Measurements from ENCODE around the gene NES.

The NES gene

GRCh38 chr1:156676820-156677615 lies at the start of gene NES:
TSS of gene NES (minus strand) at chr1:156677407. CDS start at chr1:156677264, 143 bp downstream.
- Histone ChIP-seq H3K27me3 (ENCODE audit: insufficient read depth, low read length) (peaks cover 13% of the 10 kb centered on the region), H2AFZ (ENCODE audit: low read length) (no peak within 1 kb of the TSS), H3K9me3 (ENCODE audit: low read length) (no peaks in the 10 kb centered on the region), H4K20me1 (ENCODE audit: insufficient read depth, low read length) (no peaks in the 10 kb centered on the region), H3K4me2 (ENCODE audit: low read length) (no peak within 1 kb of the TSS), H3F3A (ENCODE audit: insufficient read depth, low read length) (no peaks in the 10 kb centered on the region), H3K9me2 (ENCODE audit: low read depth, low read length) (no peaks in the 10 kb centered on the region), H3K79me2 (ENCODE audit: insufficient read depth, low read length) (no peaks in the 10 kb centered on the region), H3K9ac (ENCODE audit: low read length) (no peak within 1 kb of the TSS), H3K27ac (ENCODE audit: low read depth, low read length, poor library complexity, severe bottlenecking) (no peak within 1 kb of the TSS), H3K4me1 (ENCODE audit: insufficient read depth, low read length, severe bottlenecking) (no peaks in the 10 kb centered on the region), H3K36me3 (ENCODE audit: insufficient read depth, low read length) (no peaks in the 10 kb centered on the region), H3K4me3 (ENCODE audit: low read depth, low read length, poor library complexity, severe bottlenecking) (no peak within 1 kb of the TSS)
- no peak for TF ChIP-seq EZH2 (IDR thresholded peaks at IDR 0.05; ENCODE audit: borderline replicate concordance, low read length)
- TF ChIP-seq, protein P1, sequence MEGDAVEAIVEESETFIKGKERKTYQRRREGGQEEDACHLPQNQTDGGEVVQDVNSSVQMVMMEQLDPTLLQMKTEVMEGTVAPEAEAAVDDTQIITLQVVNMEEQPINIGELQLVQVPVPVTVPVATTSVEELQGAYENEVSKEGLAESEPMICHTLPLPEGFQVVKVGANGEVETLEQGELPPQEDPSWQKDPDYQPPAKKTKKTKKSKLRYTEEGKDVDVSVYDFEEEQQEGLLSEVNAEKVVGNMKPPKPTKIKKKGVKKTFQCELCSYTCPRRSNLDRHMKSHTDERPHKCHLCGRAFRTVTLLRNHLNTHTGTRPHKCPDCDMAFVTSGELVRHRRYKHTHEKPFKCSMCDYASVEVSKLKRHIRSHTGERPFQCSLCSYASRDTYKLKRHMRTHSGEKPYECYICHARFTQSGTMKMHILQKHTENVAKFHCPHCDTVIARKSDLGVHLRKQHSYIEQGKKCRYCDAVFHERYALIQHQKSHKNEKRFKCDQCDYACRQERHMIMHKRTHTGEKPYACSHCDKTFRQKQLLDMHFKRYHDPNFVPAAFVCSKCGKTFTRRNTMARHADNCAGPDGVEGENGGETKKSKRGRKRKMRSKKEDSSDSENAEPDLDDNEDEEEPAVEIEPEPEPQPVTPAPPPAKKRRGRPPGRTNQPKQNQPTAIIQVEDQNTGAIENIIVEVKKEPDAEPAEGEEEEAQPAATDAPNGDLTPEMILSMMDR (IDR thresholded peaks at IDR 0.05; ENCODE audit: low read length) = no peak

DNA sequence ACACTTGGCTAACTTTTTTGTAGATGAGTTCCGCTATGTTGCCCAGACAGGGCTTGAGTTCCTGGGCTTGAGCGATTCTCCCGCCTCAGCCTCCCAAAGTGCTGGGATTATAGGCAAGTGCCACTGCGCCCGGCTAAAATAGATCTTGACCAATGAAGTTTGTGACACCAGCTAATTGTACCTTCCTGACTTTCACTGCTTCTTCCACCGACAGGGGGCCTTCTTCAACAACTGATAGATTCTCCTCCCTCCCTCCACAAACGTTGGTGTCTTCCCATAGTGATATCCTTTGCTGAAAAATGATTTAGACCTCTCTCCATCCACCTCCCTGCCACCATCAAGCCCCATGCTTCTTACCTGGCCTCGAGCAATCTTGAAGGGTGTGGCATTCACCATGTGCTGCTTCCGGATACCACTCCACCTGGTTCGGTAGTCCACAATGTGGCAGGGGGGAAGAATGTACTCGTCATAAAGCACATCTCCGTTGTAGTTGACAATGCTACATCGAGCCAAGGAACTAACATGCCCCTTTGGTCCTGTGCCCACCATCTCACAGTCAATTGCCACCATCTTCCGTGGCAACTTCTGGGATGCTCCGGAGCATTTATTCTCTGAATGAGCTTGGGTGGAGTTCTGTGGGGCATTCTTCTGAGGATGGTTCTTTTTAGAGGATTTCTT lies 49.5 kb upstream of the NES start:
- Histone ChIP-seq H3K79me2 (ENCODE audit: insufficient read depth, low read length) (peaks cover 45% of the 10 kb centered on the region), H3K27me3 (ENCODE audit: insufficient read depth, low read length) (no peaks in the 10 kb centered on the region), H3K27ac (ENCODE audit: low read depth, low read length, poor library complexity, severe bottlenecking) (peak overlapping the region; percentile 76), H3F3A (ENCODE audit: insufficient read depth, low read length) (no peaks in the 10 kb centered on the region; the same call in 1 of the 2 replicates), H3K4me3 (ENCODE audit: low read depth, low read length, poor library complexity, severe bottlenecking) (peak overlapping the region; percentile 100), H3K9ac (ENCODE audit: low read length) (peak overlapping the region; percentile 100), H3K9me2 (ENCODE audit: low read depth, low read length) (no peaks in the 10 kb centered on the region), H2AFZ (ENCODE audit: low read length) (no peak overlapping the region), H3K9me3 (ENCODE audit: low read length) (no peaks in the 10 kb centered on the region), H3K4me1 (ENCODE audit: insufficient read depth, low read length, severe bottlenecking) (peaks cover 48% of the 10 kb centered on the region), H3K4me2 (ENCODE audit: low read length) (peak overlapping the region; percentile 87), H4K20me1 (ENCODE audit: insufficient read depth, low read length) (0 out of 2 replicates have a peak, but pooled peaks cover 3% of the 10 kb centered on the region), H3K36me3 (ENCODE audit: insufficient read depth, low read length) (peaks cover 51% of the 10 kb centered on the region)
- no peak for TF ChIP-seq EZH2 (IDR thresholded peaks at IDR 0.05; ENCODE audit: borderline replicate concordance, low read length)
- TF ChIP-seq, protein P1 (IDR thresholded peaks at IDR 0.05; ENCODE audit: low read length) = peak; percentile 76

GRCh38 chr1:156725683-156726280 lies 48.6 kb upstream of the NES start:
- H3F3A ChIP-seq (ENCODE audit: insufficient read depth, low read length) = no peaks in the 10 kb centered on the region
- H2AFZ ChIP-seq (ENCODE audit: low read length) = no peak overlapping the region
- peaks cover 45% of the 10 kb centered on the region for H3K79me2 ChIP-seq (ENCODE audit: insufficient read depth, low read length)
- 0 out of 2 replicates have a peak, but pooled peaks cover 3% of the 10 kb centered on the region for H4K20me1 ChIP-seq (ENCODE audit: insufficient read depth, low read length)
- peak overlapping the region; percentile 76 for H3K27ac ChIP-seq (ENCODE audit: low read depth, low read length, poor library complexity, severe bottlenecking)
- H3K4me2 ChIP-seq (ENCODE audit: low read length) = peak overlapping the region; percentile 87
- H3K9me3 ChIP-seq (ENCODE audit: low read length) = no peaks in the 10 kb centered on the region
- peak overlapping the region; percentile 100 for H3K9ac ChIP-seq (ENCODE audit: low read length)
- TF ChIP-seq EZH2 (IDR thresholded peaks at IDR 0.05; ENCODE audit: borderline replicate concordance, low read length) = no peak
- TF ChIP-seq, protein P1 (IDR thresholded peaks at IDR 0.05; ENCODE audit: low read length) = peak; percentile 95
- H3K4me1 ChIP-seq (ENCODE audit: insufficient read depth, low read length, severe bottlenecking) = peaks cover 48% of the 10 kb centered on the region
- H3K27me3 ChIP-seq (ENCODE audit: insufficient read depth, low read length) = no peaks in the 10 kb centered on the region
- peak overlapping the region; percentile 100 for H3K4me3 ChIP-seq (ENCODE audit: low read depth, low read length, poor library complexity, severe bottlenecking)
- no peaks in the 10 kb centered on the region for H3K9me2 ChIP-seq (ENCODE audit: low read depth, low read length)
- peaks cover 60% of the 10 kb centered on the region for H3K36me3 ChIP-seq (ENCODE audit: insufficient read depth, low read length)
